H9 (cell line): Measurements from ENCODE around the gene ZNF593. TPM values are rescaled to one million over a fixed set of nuclear protein-coding genes. Genes with fewer than 3 reads are reported as not detected.

ENCODE experiments used
- DNase-seq: peaks from one replicate; pipeline ENCODE4 v3.0.0-alpha.2; 2017
- H2AFZ ChIP-seq: one replicate; pipeline ENCODE4 v1.6.1; 2013; ENCODE audit warnings: mild to moderate bottlenecking, low read length, control low read depth, moderate library complexity
- H2AK5ac ChIP-seq: 2 replicates; pipeline ENCODE4 v1.6.1; 2013; ENCODE audit warnings: low read length, control low read depth, mixed read lengths; ENCODE audit not compliant: insufficient read length
- H2BK120ac ChIP-seq: one replicate; pipeline ENCODE4 v1.6.1; 2013; ENCODE audit warnings: low read depth, mild to moderate bottlenecking, low read length, control low read depth, inconsistent platforms; ENCODE audit not compliant: poor library complexity, severe bottlenecking
- H2BK12ac ChIP-seq: 2 replicates; pipeline ENCODE4 v1.6.1; 2013; ENCODE audit warnings: low read length, control low read depth, mixed read lengths, low read depth; ENCODE audit not compliant: insufficient read length
- H2BK15ac ChIP-seq: 2 replicates; pipeline ENCODE4 v1.6.1; 2013; ENCODE audit warnings: low read depth, low read length, control low read depth
- H2BK20ac ChIP-seq: one replicate; pipeline ENCODE4 v1.6.1; 2013; ENCODE audit warnings: low read depth, mild to moderate bottlenecking, low read length, control low read depth, inconsistent platforms; ENCODE audit not compliant: poor library complexity, severe bottlenecking
- H2BK5ac ChIP-seq: 2 replicates; pipeline ENCODE4 v1.6.1; 2013; ENCODE audit warnings: low read length, control low read depth, mixed read lengths; ENCODE audit not compliant: insufficient read length
- H3K14ac ChIP-seq: 2 replicates; pipeline ENCODE4 v1.6.1; 2013; ENCODE audit warnings: low read length, control low read depth; ENCODE audit not compliant: insufficient read depth
- H3K18ac ChIP-seq: 2 replicates; pipeline ENCODE4 v1.6.1; 2013; ENCODE audit warnings: low read depth, mild to moderate bottlenecking, mixed read lengths, low read length, control low read depth; ENCODE audit not compliant: insufficient read length
- H3K23ac ChIP-seq: 2 replicates; pipeline ENCODE4 v1.6.1; 2013; ENCODE audit warnings: low read length, control low read depth, mixed read lengths, low read depth; ENCODE audit not compliant: insufficient read length
- H3K23me2 ChIP-seq: 2 replicates; pipeline ENCODE4 v1.6.1; 2013; ENCODE audit warnings: low read depth, mild to moderate bottlenecking, mixed read lengths, low read length, control low read depth; ENCODE audit not compliant: insufficient read length, poor library complexity, severe bottlenecking
- H3K27ac ChIP-seq: 2 replicates; pipeline ENCODE4 v1.5.1; 2013; ENCODE audit warnings: low read length, control low read depth, mixed read lengths, low read depth; ENCODE audit not compliant: insufficient read length
- H3K27me3 ChIP-seq: 2 replicates; pipeline ENCODE4 v1.6.1; 2013; ENCODE audit warnings: low read length, control low read depth, inconsistent platforms; ENCODE audit not compliant: insufficient read depth
- H3K4ac ChIP-seq: 2 replicates; pipeline ENCODE4 v1.6.1; 2013; ENCODE audit warnings: low read depth, mild to moderate bottlenecking, control low read depth, inconsistent platforms, low read length, moderate library complexity
- H3K4me1 ChIP-seq: 2 replicates; pipeline ENCODE4 v1.6.1; 2013; ENCODE audit warnings: low read length, control low read depth, inconsistent platforms; ENCODE audit not compliant: insufficient read depth
- H3K4me2 ChIP-seq: 2 replicates; pipeline ENCODE4 v1.6.1; 2013; ENCODE audit warnings: low read length, control low read depth, mixed read lengths; ENCODE audit not compliant: insufficient read length, insufficient read depth
- H3K56ac ChIP-seq: 2 replicates; pipeline ENCODE4 v1.6.1; 2013; ENCODE audit warnings: low read depth, mild to moderate bottlenecking, mixed read lengths, low read length, control low read depth; ENCODE audit not compliant: insufficient read length
- H3K79me1 ChIP-seq: 2 replicates; pipeline ENCODE4 v1.6.1; 2013; ENCODE audit warnings: low read depth, mild to moderate bottlenecking, moderate library complexity, low read length, control low read depth, inconsistent platforms; ENCODE audit not compliant: insufficient read depth, poor library complexity, severe bottlenecking
- H3K79me2 ChIP-seq: 2 replicates; pipeline ENCODE4 v1.6.1; 2013; ENCODE audit warnings: low read length, control low read depth, inconsistent platforms; ENCODE audit not compliant: insufficient read depth
- H3K9ac ChIP-seq: 2 replicates; pipeline ENCODE4 v1.6.1; 2013; ENCODE audit warnings: low read length, control low read depth, mixed read lengths; ENCODE audit not compliant: insufficient read length; ENCODE audit errors: extremely low read depth
- H3K9me3 ChIP-seq: one replicate; pipeline ENCODE4 v1.6.1; 2013; ENCODE audit warnings: low read depth, low read length, inconsistent platforms; ENCODE audit not compliant: control insufficient read depth
- H3T11ph ChIP-seq: one replicate; pipeline ENCODE4 v1.6.1; 2013; ENCODE audit warnings: mild to moderate bottlenecking, low read length, control low read depth, inconsistent platforms
- H4K20me1 ChIP-seq: one replicate; pipeline ENCODE4 v1.6.1; 2013; ENCODE audit not compliant: control insufficient read depth, insufficient read length, insufficient read depth
- H4K5ac ChIP-seq: 2 replicates; pipeline ENCODE4 v1.6.1; 2013; ENCODE audit warnings: low read depth, mild to moderate bottlenecking, mixed read lengths, low read length, control low read depth; ENCODE audit not compliant: insufficient read length
- H4K8ac ChIP-seq: replicated peaks from 2 replicates; pipeline ENCODE4 v1.6.1; 2013; ENCODE audit warnings: low read length, control low read depth, mixed read lengths, low read depth; ENCODE audit not compliant: insufficient read length
- H4K91ac ChIP-seq: 2 replicates; pipeline ENCODE4 v1.6.1; 2013; ENCODE audit warnings: low read depth, mild to moderate bottlenecking, moderate library complexity, mixed read lengths, low read length, control low read depth; ENCODE audit not compliant: insufficient read length
- H3K27ac Mint-ChIP-seq, 3 experiments: 2 replicates in 2 of 3; 3 replicates in 1 of 3; pipeline ENCODE4 v1.8.0; 2020 to 2021; ENCODE audit warnings: mixed read lengths in 3 of 3, mild to moderate bottlenecking in 1 of 3, moderate library complexity in 1 of 3
- H3K27me3 Mint-ChIP-seq: 2 replicates; pipeline ENCODE4 v1.8.0; 2021; ENCODE audit warnings: low read depth, mild to moderate bottlenecking, moderate library complexity, mixed read lengths
- H3K36me3 Mint-ChIP-seq, 3 experiments: 2 replicates in 2 of 3; 3 replicates in 1 of 3; pipeline ENCODE4 v1.8.0; 2020 to 2021; ENCODE audit warnings: low read depth in 3 of 3, mixed read lengths in 3 of 3; ENCODE audit not compliant: insufficient read depth in 1 of 3
- H3K4me1 Mint-ChIP-seq, 2 experiments: 2 replicates each; pipeline ENCODE4 v1.8.0; 2020; ENCODE audit warnings: mixed read lengths in 2 of 2
- H3K4me3 Mint-ChIP-seq, 2 experiments: 2 replicates in 1 of 2; 3 replicates in 1 of 2; pipeline ENCODE4 v1.8.0; 2020 to 2021; ENCODE audit warnings: mild to moderate bottlenecking in 2 of 2, mixed read lengths in 2 of 2, moderate library complexity in 1 of 2
- H3K9me3 Mint-ChIP-seq, 2 experiments: 2 replicates in 1 of 2; 3 replicates in 1 of 2; pipeline ENCODE4 v1.8.0; 2020; ENCODE audit warnings: mild to moderate bottlenecking in 2 of 2, mixed read lengths in 2 of 2, moderate library complexity in 1 of 2
- WGBS: extraction: QIAGEN DNeasy Blood & Tissue Kit; methylation state at CpG from one replicate; pipeline ENCODE4 v1.1.7; 2013; ENCODE audit warnings: missing lambda C conversion rate, low lambda C conversion rate, mixed read lengths; ENCODE audit not compliant: insufficient read length; ENCODE audit errors: extremely low coverage; 5-methylcytosine and 5-hydroxymethylcytosine counted together
- total RNA-seq: library from RNA; stranded (reverse); gene quantifications from 2 replicates; pipeline ENCODE4 v1.2.1, GENCODE V29; 2021
- TF ChIP-seq, protein P1 (sequence below): fragments of 200-600 bp; sonication (generic); conservative IDR thresholded peaks from 3 replicates; pipeline ENCODE4 v1.8.0; 2021; ENCODE audit warnings: antibody characterized with exemption, mild to moderate bottlenecking

The ZNF593 gene
- total RNA-seq, 1 experiment from 2014 or later, result 48.2 TPM

DNA sequence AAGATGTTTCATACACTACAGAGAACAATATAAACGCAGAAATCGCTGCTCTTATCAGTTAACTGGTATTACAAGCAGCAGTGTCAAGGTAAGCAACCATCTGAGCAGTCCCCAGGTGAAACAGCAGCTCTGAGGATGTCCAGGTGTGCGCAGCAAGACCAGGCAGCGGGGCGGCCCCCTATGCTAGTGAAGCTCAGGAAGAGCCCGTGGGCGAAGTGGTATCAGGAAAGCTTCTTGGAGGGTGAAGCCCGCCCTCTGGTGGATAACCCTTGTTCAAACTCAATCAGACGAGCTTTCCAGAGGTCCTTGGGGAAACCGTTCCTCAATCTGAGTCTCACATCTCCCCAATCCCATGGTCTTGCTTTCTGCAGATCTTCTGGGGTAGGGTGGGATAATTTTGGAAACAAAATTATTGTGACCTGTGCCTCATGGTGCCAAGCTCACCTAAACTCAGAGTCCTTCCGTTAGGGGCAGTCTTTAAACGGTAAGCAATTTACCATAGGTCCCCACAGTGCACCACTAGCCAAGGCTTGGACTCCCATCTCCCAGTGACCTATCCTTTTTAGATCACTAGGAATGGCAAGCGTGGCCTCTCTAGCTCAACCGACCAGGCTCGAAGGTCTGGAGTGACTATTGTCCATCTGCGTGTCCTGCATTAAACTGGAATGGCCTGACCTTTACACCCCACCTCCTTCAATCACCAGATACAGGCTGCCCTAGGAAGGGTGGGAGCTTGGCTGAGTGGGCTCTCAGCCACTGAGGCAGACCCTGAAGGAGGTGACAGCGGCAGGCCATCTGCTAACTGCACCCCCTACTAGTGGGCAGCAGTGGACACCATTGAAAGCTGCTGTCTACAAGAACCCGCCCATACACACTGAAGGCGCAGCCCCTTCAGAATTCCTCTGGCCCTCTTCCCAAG, 24.4 kb upstream of the ZNF593 start:
- TF ChIP-seq, protein P1, sequence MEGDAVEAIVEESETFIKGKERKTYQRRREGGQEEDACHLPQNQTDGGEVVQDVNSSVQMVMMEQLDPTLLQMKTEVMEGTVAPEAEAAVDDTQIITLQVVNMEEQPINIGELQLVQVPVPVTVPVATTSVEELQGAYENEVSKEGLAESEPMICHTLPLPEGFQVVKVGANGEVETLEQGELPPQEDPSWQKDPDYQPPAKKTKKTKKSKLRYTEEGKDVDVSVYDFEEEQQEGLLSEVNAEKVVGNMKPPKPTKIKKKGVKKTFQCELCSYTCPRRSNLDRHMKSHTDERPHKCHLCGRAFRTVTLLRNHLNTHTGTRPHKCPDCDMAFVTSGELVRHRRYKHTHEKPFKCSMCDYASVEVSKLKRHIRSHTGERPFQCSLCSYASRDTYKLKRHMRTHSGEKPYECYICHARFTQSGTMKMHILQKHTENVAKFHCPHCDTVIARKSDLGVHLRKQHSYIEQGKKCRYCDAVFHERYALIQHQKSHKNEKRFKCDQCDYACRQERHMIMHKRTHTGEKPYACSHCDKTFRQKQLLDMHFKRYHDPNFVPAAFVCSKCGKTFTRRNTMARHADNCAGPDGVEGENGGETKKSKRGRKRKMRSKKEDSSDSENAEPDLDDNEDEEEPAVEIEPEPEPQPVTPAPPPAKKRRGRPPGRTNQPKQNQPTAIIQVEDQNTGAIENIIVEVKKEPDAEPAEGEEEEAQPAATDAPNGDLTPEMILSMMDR, result peak; percentile 89
- peaks cover 73% of the 10 kb centered on the region for H3K27me3 Mint-ChIP-seq
- H3K9me3 Mint-ChIP-seq, result no peaks in the 10 kb centered on the region
- H3K9ac ChIP-seq, result no peak overlapping the region
- H3K27ac Mint-ChIP-seq, result no peak overlapping the region
- H3K4me1 ChIP-seq, result 0 out of 2 replicates have a peak, but pooled peaks cover under 1% of the 10 kb centered on the region
- no peak overlapping the region for H2BK120ac ChIP-seq
- no peak overlapping the region for H3K14ac ChIP-seq
- H4K8ac ChIP-seq, result no peak overlapping the region
- no peak overlapping the region for H3K4ac ChIP-seq
- H3K23me2 ChIP-seq, result no peaks in the 10 kb centered on the region
- no peak overlapping the region for H3K27ac ChIP-seq
- no peaks in the 10 kb centered on the region for H3K36me3 Mint-ChIP-seq
- no peak overlapping the region for H3K4me2 ChIP-seq
- no peak overlapping the region for H2AFZ ChIP-seq
- peaks cover 1% of the 10 kb centered on the region; the same call in 1 of the 2 replicates for H3K27me3 ChIP-seq
- no peak overlapping the region for H2BK15ac ChIP-seq
- H2BK12ac ChIP-seq, result no peak overlapping the region
- H3K4me3 Mint-ChIP-seq, result no peak overlapping the region
- H3K79me2 ChIP-seq, result no peaks in the 10 kb centered on the region
- no peak overlapping the region for H2AK5ac ChIP-seq
- no peaks in the 10 kb centered on the region for H4K20me1 ChIP-seq
- no peak overlapping the region for H3K23ac ChIP-seq
- no peak overlapping the region for H3T11ph ChIP-seq
- H3K4me1 Mint-ChIP-seq, result no peaks in the 10 kb centered on the region
- H3K18ac ChIP-seq, result no peak overlapping the region
- WGBS, result no CpG with 5 or more reads among the region's 19 CpGs
- no peaks in the 10 kb centered on the region for H3K79me1 ChIP-seq
- H2BK5ac ChIP-seq, result no peak overlapping the region
- no peak overlapping the region for H4K5ac ChIP-seq
- H4K91ac ChIP-seq, result no peak overlapping the region
- no peaks in the 10 kb centered on the region for H3K9me3 ChIP-seq
- peak; percentile 88 for DNase-seq
- H2BK20ac ChIP-seq, result no peak overlapping the region
- H3K56ac ChIP-seq, result no peak overlapping the region
